Stimulated activated CD4-positive, alpha-beta T cell treated with anti-CD3 and anti-CD28 coated beads, Interleukin-4, amount 100 ng/mL, for 24 hours (primary cell): Measurements from ENCODE around the gene CCL16.
"Not testable (repeated sequence)": the region's sequence is repeated elsewhere in the genome, so short reads cannot be mapped to it uniquely, and the experiment has no call there.

Experiments
- DNase-seq: peaks from one replicate; pipeline ENCODE4 v3.0.0-alpha.2; 2020

Gene CCL16, protein sequence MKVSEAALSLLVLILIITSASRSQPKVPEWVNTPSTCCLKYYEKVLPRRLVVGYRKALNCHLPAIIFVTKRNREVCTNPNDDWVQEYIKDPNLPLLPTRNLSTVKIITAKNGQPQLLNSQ

GRCh38 chr17:35981246-35981645 lies at the start of gene CCL16:
TSS of gene CCL16 (minus strand) at chr17:35981497. CDS start at chr17:35981420, 77 bp downstream.
- DNase-seq: no peak

DNA sequence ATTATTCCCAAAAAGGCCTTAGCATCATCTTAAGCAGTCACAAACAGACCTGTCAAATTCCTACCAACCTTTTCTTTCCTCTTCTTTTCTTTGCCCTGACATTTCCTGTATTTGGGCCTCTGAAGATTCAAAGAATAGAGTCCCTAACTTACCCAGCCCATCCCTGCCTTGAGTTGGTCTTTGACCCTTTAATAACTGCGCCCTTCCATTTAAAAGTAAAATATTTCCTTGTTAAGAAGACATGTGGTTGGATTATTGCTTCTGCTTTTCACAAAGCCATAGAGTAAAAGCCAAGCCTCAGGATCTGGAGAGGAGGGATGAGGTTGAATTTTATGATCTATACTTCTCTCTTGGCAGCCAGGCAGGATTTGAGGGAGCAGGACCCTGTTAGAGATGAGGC lies 49.7 kb upstream of the CCL16 start:
- DNase-seq: no peak

GRCh38 chr17:36027761-36028160 lies 46.5 kb upstream of the CCL16 start:
- DNase-seq: no peak

- no peak for DNase-seq
Observed at GRCh38 chr17:36024106-36024869, 43.0 kb upstream of the CCL16 start.

- DNase-seq: no peak
Observed at GRCh38 chr17:36019423-36019822, 38.1 kb upstream of the CCL16 start.

GRCh38 chr17:36017799-36018198 lies 36.5 kb upstream of the CCL16 start, which contains the start of gene CCL23:
TSS of gene CCL23 (minus strand) at chr17:36017972. CDS start at chr17:36017897, 75 bp downstream.
- no peak for DNase-seq

- DNase-seq: no peak
Observed at GRCh38 chr17:36016555-36016954, 35.3 kb upstream of the CCL16 start.

DNA sequence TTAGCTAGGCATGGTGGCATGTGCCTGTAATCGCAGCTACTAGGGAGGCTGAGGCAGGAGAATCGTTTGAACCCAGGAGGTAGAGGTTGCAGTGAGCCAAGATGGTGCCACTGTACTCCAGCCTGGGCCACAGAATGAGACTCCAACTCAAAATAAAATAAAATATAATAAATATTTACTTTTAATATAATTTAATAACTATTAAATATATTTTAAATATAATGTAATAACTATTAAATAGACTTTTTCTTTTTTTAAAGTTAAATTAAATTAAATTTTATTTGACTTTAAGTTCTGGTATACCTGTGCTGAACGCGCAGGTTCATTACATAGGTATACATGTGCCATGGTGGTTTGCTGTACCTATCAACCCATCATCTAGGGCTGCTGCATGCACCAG lies 34.6 kb upstream of the CCL16 start:
- not testable (repeated sequence) for DNase-seq

- no peak for DNase-seq
Observed at GRCh38 chr17:36014946-36015345, 33.6 kb upstream of the CCL16 start.

DNA sequence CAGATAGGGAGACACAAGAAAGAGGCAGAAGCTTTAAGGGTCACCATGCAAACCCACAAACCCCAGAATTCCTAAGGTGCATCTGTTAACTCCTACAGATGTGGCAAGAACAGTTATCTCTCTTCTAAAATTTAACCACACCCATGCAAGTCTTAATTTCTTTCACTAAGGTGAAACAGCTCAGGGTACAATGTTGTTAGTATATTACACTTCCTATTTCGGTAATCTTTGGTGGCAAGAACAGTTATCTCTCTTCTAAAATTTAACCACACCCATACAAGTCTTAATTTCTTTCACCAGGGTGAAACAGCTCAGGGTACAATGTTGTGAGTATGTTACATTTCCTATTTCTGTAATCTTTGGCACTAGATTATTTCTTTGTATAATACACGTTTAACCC lies 29.9 kb upstream of the CCL16 start:
- no peak for DNase-seq

- no peak for DNase-seq
Observed at GRCh38 chr17:36008998-36009665, 27.8 kb upstream of the CCL16 start.

GRCh38 chr17:36004594-36005108 lies 23.4 kb upstream of the CCL16 start:
- DNase-seq: no peak

GRCh38 chr17:36002631-36003030 lies 21.3 kb upstream of the CCL16 start:
- DNase-seq: no peak

- no peak for DNase-seq
Observed at GRCh38 chr17:36001862-36002603, 20.7 kb upstream of the CCL16 start.

- DNase-seq: no peak
Observed at GRCh38 chr17:36001110-36001771, 19.9 kb upstream of the CCL16 start, which contains the start of gene CCL15. TSS of gene CCL15 (minus strand) at chr17:36001553. CDS start at chr17:36001492, 61 bp downstream.

DNA sequence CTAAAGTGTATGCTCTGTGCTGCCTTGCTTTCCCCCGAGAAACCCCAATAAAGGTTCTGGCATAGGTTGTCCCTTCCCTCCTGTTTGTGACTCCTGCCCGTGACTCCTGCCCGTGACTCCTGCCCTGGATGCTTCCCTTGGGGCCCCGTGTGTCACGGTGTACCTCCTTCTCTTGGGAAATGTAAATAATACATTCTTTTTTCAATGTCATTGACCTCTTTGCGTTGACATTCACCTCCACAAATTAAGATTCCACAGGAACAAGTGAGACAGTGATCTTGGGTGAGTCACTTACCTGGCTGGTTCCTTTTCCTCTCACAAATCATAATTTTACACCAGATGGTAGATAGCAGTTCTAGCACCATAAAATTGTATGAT lies 19.4 kb upstream of the CCL16 start:
- DNase-seq: no peak

- DNase-seq: no peak
Observed at GRCh38 chr17:35998756-35999155, 17.5 kb upstream of the CCL16 start.

GRCh38 chr17:35998018-35998545 lies 16.8 kb upstream of the CCL16 start:
- DNase-seq: no peak

DNA sequence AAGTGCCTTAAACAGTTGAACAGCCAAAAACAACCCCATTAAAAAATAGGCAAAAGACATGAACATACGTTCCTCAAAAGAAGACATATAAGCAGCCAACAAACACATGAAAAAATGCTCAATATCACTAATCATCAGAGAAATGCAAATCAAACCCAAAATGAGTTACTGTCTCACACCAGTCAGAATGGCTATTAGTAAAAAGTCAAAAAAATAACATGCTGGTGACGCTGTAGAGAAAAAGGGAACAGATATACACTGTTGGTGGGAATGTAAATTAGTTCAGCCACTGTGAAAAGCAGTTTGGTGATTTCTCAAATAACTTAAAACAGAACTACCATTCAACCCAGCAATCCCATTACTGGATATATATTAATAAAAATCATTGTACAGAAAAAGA lies 14.0 kb upstream of the CCL16 start:
- DNase-seq: not testable (repeated sequence)

- DNase-seq: no peak
Observed at GRCh38 chr17:35991075-35991474, 9.8 kb upstream of the CCL16 start.

DNA sequence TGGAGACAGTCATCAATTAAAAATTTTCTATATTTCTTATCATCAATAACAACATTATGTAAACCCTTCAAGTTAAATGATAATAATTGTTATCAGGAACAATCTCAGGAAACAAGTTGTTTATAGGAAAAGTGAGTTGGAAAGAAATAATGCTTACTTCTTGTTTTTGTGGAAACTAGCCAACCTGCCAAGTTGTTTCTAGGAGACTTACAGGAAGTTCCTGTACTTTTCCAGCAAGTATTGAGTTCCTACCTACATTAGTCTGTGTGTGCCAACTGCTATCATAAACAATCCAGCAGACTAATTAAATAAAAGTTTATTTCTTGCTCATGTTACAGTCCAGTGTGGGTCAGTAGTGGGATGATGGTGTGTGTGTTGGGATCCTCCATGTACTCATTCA lies 6.9 kb upstream of the CCL16 start:
- DNase-seq: no peak

DNA sequence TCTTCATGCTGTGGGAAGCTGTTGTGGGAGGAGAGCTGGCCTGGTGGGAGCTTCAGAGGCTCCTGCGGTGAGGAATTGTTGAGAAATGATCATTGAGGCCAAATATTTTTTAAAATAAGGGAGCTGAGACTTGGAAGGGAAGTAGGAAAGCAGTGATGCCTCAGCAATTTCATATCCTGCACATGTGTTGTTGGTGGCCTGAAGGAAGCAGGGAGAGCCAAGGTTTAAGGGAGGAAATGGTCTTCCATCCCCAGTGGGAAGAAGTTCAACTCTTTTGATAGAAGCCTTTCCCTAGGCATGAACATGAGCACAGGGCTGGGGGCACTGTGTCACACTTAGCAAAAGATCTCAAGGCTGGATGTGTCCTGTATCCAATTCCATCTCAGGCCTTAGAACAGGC lies 5.3 kb upstream of the CCL16 start, which contains the start of gene CCL14:
Gene CCL14 (minus strand): TSS at position 87 of the 400 bp plus-strand sequence. CDS start 80 bp downstream, at position 7.
- no peak for DNase-seq
